Fibroblast of gingiva (primary cell): Measurements from ENCODE around the gene TUBA3D.
"Not testable (repeated sequence)": the region's sequence is repeated elsewhere in the genome, so short reads cannot be mapped to it uniquely, and the experiment has no call there.

Experiments
- DNase-seq: peaks from one replicate; pipeline ENCODE4 v3.0.0-alpha.2; 2011; ENCODE audit warnings: low read depth

TUBA3D gene

GRCh38 chr2:131483981-131484820, 8.3 kb downstream of the TUBA3D start:
- DNase-seq, result not testable (repeated sequence)

GRCh38 chr2:131484906-131485460, 9.1 kb downstream of the TUBA3D start:
- DNase-seq, result not testable (repeated sequence)

GRCh38 chr2:131486201-131486902, 10.4 kb downstream of the TUBA3D start:
- not testable (repeated sequence) for DNase-seq

- DNase-seq, result no peak
Measured at GRCh38 chr2:131488306-131489205, 12.6 kb downstream of the TUBA3D start.

DNA sequence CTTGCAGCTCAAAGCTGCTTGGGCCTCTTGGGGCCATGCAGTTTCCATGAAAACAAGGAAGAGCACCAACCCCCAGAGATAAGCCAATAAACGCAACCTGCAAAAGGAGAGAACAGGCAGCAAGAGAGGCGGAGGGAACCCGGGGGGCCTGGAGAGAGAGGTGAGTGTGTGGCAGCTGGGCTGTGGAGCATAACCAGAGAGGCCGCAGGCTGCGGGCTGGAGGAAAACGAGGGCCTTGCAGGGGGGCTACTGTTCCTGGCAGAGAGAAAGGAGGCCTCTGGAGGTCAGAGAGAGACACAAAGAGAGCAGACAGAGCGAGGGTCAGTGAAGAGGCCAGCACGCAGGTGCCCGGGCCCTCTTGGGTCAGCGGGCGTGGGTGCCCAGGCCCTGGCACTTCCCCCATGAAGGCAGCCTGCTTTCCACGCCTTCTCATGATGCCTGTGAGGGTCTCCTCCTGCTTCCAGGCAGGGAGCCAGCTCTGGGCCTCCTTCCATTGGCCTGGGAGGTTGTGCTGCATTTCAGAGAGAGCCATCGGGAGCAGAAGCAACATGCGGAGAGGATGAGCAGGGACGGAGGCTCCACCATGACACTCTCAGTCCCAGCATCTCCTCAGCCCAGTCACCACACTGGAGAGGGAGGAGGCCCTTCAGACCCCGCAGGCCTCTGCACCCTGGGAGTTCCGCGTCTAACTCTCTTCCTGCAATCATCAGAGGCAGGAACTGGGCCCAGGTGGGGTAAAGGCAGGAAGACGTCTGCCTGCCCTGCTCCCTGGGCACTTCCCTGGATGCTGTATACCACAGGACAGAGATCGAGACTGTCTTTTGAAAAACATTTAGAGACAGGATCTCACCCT, 14.9 kb downstream of the TUBA3D start:
- not testable (repeated sequence) for DNase-seq

- DNase-seq, result not testable (repeated sequence)
Measured at GRCh38 chr2:131491469-131491836, 15.5 kb downstream of the TUBA3D start.

DNA sequence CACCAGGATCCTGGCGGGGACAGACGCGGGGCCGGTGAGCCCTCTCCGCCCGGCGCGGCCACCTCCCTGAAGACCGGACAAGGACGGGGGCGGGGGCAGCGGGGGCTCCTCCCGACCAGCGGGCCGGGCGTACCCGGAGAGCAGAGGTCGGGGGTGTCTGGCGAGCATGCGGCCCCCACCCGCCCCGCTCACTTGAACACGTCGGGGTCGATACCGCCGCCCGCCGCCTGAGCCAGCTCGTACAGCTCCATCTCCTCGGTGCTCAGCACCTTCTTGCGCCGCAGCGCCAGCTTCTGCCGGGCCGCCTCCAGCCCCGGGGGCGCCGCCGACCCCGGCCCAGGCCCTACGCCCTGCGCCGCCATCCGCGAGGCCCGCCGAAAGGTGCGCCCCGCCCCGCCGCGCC, 16.1 kb downstream of the TUBA3D start, which contains the start of gene MZT2A:
TSS of gene MZT2A (minus strand) at position 383 of the 403 bp plus-strand sequence. CDS start at position 362, 21 bp downstream.
- not testable (repeated sequence) for DNase-seq

- peak; percentile 84 for DNase-seq
Measured at GRCh38 chr2:131492418-131493198, 16.7 kb downstream of the TUBA3D start.

DNA sequence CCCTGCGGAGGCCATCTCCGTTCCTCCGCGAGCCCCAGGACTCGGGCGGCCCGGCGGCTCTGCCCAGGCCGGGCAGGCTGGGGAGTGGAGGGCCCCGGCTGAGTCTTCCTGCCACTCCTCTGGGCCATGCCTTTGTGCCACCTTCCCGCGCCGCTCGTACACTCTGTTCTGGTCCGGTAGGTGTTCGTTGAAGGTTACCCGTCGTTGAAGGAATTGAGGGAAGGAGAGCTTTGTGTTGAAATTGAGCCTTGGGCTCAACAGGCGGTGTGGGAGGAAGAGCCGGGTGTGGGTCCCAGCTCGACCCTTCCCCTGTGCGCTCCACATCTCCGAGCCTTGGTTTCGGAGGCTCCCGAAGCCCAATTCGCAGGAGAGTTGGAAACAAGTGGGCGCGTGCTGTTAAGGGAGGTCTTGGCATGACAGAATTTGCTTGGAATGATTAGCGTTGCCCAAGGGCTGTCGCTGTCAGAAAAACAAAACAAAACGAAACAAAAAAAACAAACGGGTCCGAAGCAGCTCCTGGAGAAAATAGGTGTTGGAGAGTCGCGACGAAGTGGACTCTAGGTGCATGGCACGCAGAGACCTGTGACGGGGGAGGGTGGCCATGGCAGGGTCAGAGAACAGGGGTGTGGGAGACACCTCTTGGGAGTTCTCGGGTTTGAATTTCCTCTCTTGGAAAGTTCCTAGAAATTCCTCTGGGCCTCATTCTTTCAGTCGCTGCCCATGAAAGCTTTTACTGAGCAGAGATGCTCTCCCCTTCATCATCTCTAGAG, 17.5 kb downstream of the TUBA3D start:
- DNase-seq, result no peak

GRCh38 chr2:131495506-131495905, 19.6 kb downstream of the TUBA3D start:
- not testable (repeated sequence) for DNase-seq

- not testable (repeated sequence) for DNase-seq
Measured at GRCh38 chr2:131498321-131498973, 22.5 kb downstream of the TUBA3D start.

DNA sequence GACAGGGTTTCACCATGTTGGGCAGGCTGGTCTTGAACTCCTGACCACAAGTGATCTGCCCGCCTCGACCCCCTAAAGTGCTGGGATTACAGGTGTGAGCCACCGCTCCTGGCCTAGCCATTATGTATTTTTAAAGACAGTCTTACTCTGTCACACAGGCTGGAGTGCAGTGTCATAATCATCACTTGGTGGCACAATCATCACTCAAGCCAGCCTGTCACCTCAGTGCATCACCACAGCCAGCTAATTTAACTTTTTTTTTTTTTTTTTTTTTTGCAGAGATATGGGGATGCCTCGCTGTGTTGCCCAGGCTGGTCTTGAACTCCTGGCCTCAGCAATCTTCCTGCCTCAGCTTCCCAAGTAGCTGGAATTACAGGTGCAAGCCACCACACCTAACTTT, 27.7 kb downstream of the TUBA3D start:
- not testable (repeated sequence) for DNase-seq

- not testable (repeated sequence) for DNase-seq
Measured at GRCh38 chr2:131504082-131504750, 28.3 kb downstream of the TUBA3D start.

DNA sequence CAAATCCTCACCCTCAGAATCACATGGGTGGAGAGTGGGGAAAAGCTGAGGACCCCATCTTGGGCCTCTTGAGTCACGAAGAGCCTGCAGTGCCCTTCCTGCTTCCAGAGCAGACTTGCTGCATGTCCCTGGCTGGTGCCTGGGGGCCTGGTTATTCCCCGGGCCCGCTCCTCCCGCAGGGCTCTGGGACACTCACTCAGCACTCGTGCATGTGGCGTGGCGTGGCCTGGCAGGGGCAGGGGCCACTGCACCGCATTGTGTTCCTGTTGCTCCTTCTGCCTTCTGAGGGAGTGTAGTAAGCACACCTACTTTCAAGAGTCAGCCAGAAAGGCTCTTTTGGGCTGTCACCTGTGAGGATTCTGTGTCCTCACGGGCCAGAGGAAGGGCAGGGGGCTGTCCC, 33.7 kb downstream of the TUBA3D start:
- no peak for DNase-seq

DNA sequence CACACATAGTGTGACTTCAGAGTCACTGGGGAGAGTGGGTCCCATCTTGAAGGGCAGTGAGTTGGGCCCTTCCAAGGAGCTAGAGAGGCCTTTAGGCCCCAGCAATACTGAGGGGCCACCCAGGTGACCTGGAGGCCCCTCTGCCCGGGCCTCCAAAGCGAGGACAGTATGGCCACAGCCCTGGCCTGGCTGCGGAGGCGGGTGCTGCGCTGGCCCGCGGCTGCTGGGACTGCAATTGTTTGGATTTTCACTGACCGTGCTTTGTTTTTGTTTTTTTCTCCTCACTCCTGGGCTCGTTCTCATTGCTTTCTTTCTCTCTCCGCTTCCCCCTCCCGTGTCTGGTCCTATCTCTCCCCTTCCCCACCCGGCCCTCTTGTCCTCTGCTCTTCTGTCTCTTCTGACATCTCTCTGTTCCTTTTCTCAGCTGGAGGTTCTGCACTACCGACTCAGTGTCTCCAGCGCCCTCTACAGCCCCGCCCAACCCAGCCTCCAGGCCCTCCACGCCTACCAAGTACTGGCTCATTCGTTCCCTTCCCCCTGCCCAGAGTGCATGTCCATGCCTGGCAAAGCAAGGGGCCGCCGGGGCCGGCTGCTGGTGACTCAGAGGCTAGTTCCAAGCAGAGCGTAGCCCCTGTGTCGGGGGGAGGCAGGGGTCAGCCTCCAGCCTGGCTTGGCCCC, 35.5 kb downstream of the TUBA3D start:
- not testable (repeated sequence) for DNase-seq

DNA sequence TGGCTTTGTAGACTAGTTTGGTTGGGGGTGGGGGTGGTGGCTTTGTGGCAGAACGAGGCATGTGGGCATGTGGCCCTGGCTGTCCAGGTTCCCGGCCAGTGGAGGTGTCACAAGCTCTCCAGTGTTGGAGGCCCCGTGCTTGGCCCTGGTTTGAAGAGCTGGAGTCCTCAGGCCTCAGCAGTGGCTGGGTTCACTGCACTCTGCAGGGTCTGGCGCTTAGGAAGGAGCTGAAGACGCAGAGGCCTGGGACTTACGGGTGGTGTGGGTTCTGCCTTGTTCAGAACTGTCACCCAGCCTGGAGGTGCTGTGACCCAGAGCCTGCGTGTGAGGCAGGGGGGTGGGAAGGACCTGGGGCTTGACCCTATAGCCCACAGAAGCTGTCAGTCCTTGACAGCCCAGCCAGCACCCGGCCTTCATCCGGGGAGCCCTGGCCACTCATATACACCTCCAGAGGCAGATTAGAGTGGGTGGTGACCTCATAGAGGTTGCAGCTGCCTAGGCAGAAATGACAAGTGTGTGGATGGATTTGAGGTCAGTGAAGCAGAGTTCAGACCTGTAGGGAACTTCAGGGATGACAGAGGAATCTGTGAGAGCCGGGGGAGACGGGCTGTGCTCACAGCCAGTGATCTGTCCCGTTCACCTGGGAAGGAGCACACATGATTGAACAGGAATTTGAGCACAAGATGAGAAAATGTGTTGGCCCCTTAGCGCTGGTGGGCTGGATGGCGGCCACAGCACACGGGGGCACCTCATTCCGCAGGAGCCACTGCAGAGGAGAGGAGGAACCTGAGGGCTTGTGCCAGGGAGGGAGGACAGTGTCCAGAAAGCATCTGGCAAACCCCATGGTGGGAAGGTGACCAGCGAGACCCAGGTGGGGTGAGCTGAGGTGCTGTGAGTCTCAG, 36.3 kb downstream of the TUBA3D start:
- not testable (repeated sequence) for DNase-seq
